T47D (cell line): ENCODE data around the gene HSPA1A.
A peak's percentile ranks its signal among the peaks of the same experiment; 100 is the strongest.
"Not testable (repeated sequence)": the region's sequence is repeated elsewhere in the genome, so short reads cannot be mapped to it uniquely, and the experiment has no call there.

Experiments used
- DNase-seq, 2 experiments: peaks; one replicate each; pipeline versions ENCODE4 v3.0.0 to v3.0.0-alpha.2; 2011 to 2012; ENCODE audit warnings: low read depth in 1 of 2, low spot score in 1 of 2
- JUND ChIP-seq: IDR thresholded peaks from 2 replicates; pipeline ENCODE4 v1.6.1; 2012; ENCODE audit warnings: low read depth
- in situ Hi-C: cut with HindIII; loops from 2 replicates; pipeline ENCODE4 v1.10.0; 2016; ENCODE audit warnings: low sequenced_read_pairs, low pct_unique_long_range_greater_than_20kb

HSPA1A gene

GRCh38 chr6:31825553-31825952 is 10.2 kb downstream of the HSPA1A start:
- in situ Hi-C loops: no loop called here
- TF ChIP-seq JUND: no peak
- DNase-seq: no peak

GRCh38 chr6:31826793-31827285 is 11.5 kb downstream of the HSPA1A start:
- no peak for TF ChIP-seq JUND
- DNase-seq: peak in 1 of 2 experiments; percentile 93
- in situ Hi-C loops: no loop called here

GRCh38 chr6:31827286-31828079 is 12.1 kb downstream of the HSPA1A start, which contains the start of gene HSPA1B:
Gene HSPA1B (plus strand): TSS chr6:31827738. CDS start chr6:31827951, 213 bp downstream.
- DNase-seq: peak; percentile 98 to 100
- TF ChIP-seq JUND: no peak
- in situ Hi-C loops: no loop called here

GRCh38 chr6:31829633-31830283 is 14.4 kb downstream of the HSPA1A start:
- DNase-seq: peak in 1 of 2 experiments; percentile 68
- in situ Hi-C loops: no loop called here
- no peak for TF ChIP-seq JUND

- in situ Hi-C loops: no loop called here
- TF ChIP-seq JUND: no peak
- DNase-seq: no peak
Observed at GRCh38 chr6:31830886-31831335, 15.6 kb downstream of the HSPA1A start.

GRCh38 chr6:31831350-31832215 is 16.2 kb downstream of the HSPA1A start:
- TF ChIP-seq JUND: no peak
- in situ Hi-C loops: no loop called here
- DNase-seq: no peak

- peak; percentile 83 to 95 for DNase-seq
- TF ChIP-seq JUND: no peak
- in situ Hi-C loops: no loop called here
Observed at GRCh38 chr6:31834367-31835250, 19.3 kb downstream of the HSPA1A start.

GRCh38 chr6:31836047-31836473 is 20.7 kb downstream of the HSPA1A start:
- in situ Hi-C loops: no loop called here
- no peak for TF ChIP-seq JUND
- DNase-seq: no peak

GRCh38 chr6:31836474-31837368 is 21.4 kb downstream of the HSPA1A start:
- in situ Hi-C loops: no loop called here
- DNase-seq: no peak
- no peak for TF ChIP-seq JUND

GRCh38 chr6:31837369-31838113 is 22.2 kb downstream of the HSPA1A start:
- in situ Hi-C loops: no loop called here
- no peak for DNase-seq
- TF ChIP-seq JUND: no peak

- DNase-seq, in situ Hi-C loops: not testable (repeated sequence)
Observed at GRCh38 chr6:31838114-31838553, 22.8 kb downstream of the HSPA1A start.
